K562 (cell line): ENCODE measurements around the gene ACTL10. TPM values are rescaled to one million over a fixed set of nuclear protein-coding genes. Genes with fewer than 3 reads are reported as not detected.
A peak's percentile ranks its signal among the peaks of the same experiment; 100 is the strongest.

ENCODE experiments used
- ATAC-seq: fragments of 200-7000 bp; cut with Tn5 transposase; 3 replicates; pipeline ENCODE4 v1.9.1; 2020; ENCODE audit warnings: moderate library complexity
- BruUV-seq: library from RNA; stranded (reverse); fragments of 400-500 nt; replicated peaks from 2 replicates; lab custom pipeline; 2021; lab: Mats Ljungman, UMichigan
- CTCF ChIA-PET: fragments of 300-600 bp; formaldehyde crosslinking; extraction: SDS; loops from one replicate; lab custom pipeline; 2021; ENCODE audit warnings: low intra/inter-chr PET ratio; lab: Yijun Ruan, JAX
- POLR2A ChIA-PET: fragments of 300-600, 350-650 bp; sonication (Branson Sonifier 250); formaldehyde crosslinking; extraction: SDS; loops from one replicate; lab custom pipeline; 2021; ENCODE audit warnings: antibody characterized with exemption, inconsistent platforms; lab: Yijun Ruan, JAX
- DNase-seq, 4 experiments: peaks; one replicate each; pipeline versions ENCODE4 v3.0.0 to v3.0.0-alpha.2; 2011 to 2018; ENCODE audit warnings: low spot score in 3 of 4, mixed read lengths in 3 of 4; ENCODE audit errors: extremely low read depth in 1 of 4
- FAIRE-seq: peaks from 2 replicates; lab custom pipeline; 2011; peaks lifted over from hg19 to GRCh38; lab: Jason Lieb, UNC
- H2AFZ ChIP-seq: 2 replicates; pipeline ENCODE4 v1.6.0; 2011; ENCODE audit warnings: low read depth, low read length, control low read depth, inconsistent platforms
- H3K27ac ChIP-seq: fragments of 200-600 bp; 3 replicates; pipeline ENCODE4 v1.8.0; 2011; ENCODE audit warnings: low read depth, mild to moderate bottlenecking, control low read depth, inconsistent platforms, low read length, moderate library complexity, mixed read lengths; ENCODE audit errors: extremely low read depth
- H3K27me3 ChIP-seq, 2 experiments: fragments of 300-600 bp in 1 of 2; 2 replicates in 1 of 2; 3 replicates in 1 of 2; pipeline versions ENCODE4 v1.6.0 to v1.8.0; 2011; ENCODE audit warnings: inconsistent platforms in 2 of 2, low read length in 2 of 2, mild to moderate bottlenecking in 1 of 2, mixed read lengths in 1 of 2, moderate library complexity in 1 of 2; ENCODE audit not compliant: control insufficient read depth in 2 of 2, insufficient read depth in 2 of 2
- H3K36me3 ChIP-seq: fragments of 300-600 bp; 3 replicates; pipeline ENCODE4 v1.8.0; 2011; ENCODE audit warnings: mild to moderate bottlenecking, low read length, inconsistent platforms; ENCODE audit not compliant: control insufficient read depth, insufficient read depth
- H3K4me1 ChIP-seq, 2 experiments: fragments of 200-600 bp in 1 of 2; replicated peaks in 1 of 2; 2 replicates in 1 of 2; 3 replicates in 1 of 2; pipeline versions ENCODE4 v1.5.1 to v1.8.0; 2011; ENCODE audit warnings: inconsistent platforms in 2 of 2, low read length in 2 of 2, mild to moderate bottlenecking in 1 of 2, mixed read lengths in 1 of 2, moderate library complexity in 1 of 2; ENCODE audit not compliant: control insufficient read depth in 2 of 2, insufficient read depth in 2 of 2
- H3K4me2 ChIP-seq: 2 replicates; pipeline ENCODE4 v1.6.1; 2011; ENCODE audit warnings: low read length, control low read depth, inconsistent platforms, mixed read lengths; ENCODE audit not compliant: insufficient read depth
- H3K4me3 ChIP-seq: fragments of 200-600 bp; sonication (generic), shearing (Covaris generic); 2 replicates; pipeline ENCODE4 v1.5.1; 2016; ENCODE audit warnings: control low read depth, inconsistent platforms
- H3K79me2 ChIP-seq: fragments of 200-600 bp; 3 replicates; pipeline ENCODE4 v1.8.0; 2011; ENCODE audit warnings: low read length, inconsistent platforms; ENCODE audit not compliant: control insufficient read depth, insufficient read depth
- H3K9ac ChIP-seq, 2 experiments: 2 replicates each; pipeline versions ENCODE4 v1.6.0 to v1.6.1; 2011; ENCODE audit warnings: low read depth in 2 of 2, low read length in 2 of 2, control low read depth in 1 of 2, inconsistent platforms in 1 of 2, mild to moderate bottlenecking in 1 of 2, mixed read lengths in 1 of 2; ENCODE audit not compliant: insufficient read depth in 1 of 2
- H3K9me1 ChIP-seq: one replicate; pipeline ENCODE4 v1.6.0; 2011; ENCODE audit warnings: inconsistent platforms, mild to moderate bottlenecking, low read length, moderate library complexity; ENCODE audit not compliant: control insufficient read depth, insufficient read depth
- H3K9me3 ChIP-seq: replicated peaks from 2 replicates; pipeline ENCODE4 v1.5.1; 2011; ENCODE audit warnings: low read depth, low read length, inconsistent platforms; ENCODE audit not compliant: control insufficient read depth, insufficient read depth
- H4K20me1 ChIP-seq: replicated peaks from 2 replicates; pipeline ENCODE4 v1.6.1; 2011; ENCODE audit warnings: low read length, inconsistent platforms, mixed read lengths; ENCODE audit not compliant: control insufficient read depth, insufficient read depth
- ARNT ChIP-seq, 2 experiments: fragments of 450-650 bp; IDR thresholded peaks; 2 replicates each; pipeline ENCODE4 v1.6.1; 2016; ENCODE audit warnings: mild to moderate bottlenecking in 1 of 2
- BDP1 ChIP-seq: IDR thresholded peaks from 3 replicates; pipeline ENCODE4 v1.6.1; 2011; ENCODE audit not compliant: insufficient read length, insufficient read depth
- BRD4 ChIP-seq: fragments of 200-600 bp; sonication (generic); IDR thresholded peaks from 2 replicates; pipeline ENCODE4 v1.6.1; 2017; ENCODE audit warnings: inconsistent platforms
- BRD9 ChIP-seq: fragments of 450-650 bp; IDR thresholded peaks from 2 replicates; pipeline ENCODE4 v1.6.1; 2018; ENCODE audit warnings: low read depth; ENCODE audit not compliant: partially characterized antibody
- CCNT2 ChIP-seq: IDR thresholded peaks from 2 replicates; pipeline ENCODE4 v1.6.1; 2011; ENCODE audit warnings: borderline replicate concordance, low read depth, mild to moderate bottlenecking, moderate library complexity, mixed read lengths, low read length; ENCODE audit not compliant: insufficient read length; ENCODE audit errors: extremely low read depth
- CREM ChIP-seq: IDR thresholded peaks from 2 replicates; pipeline ENCODE4 v1.6.1; 2014; ENCODE audit warnings: antibody characterized with exemption, low read depth
- ELF4 ChIP-seq: fragments of 450-650 bp; formaldehyde crosslinking; IDR thresholded peaks from 2 replicates; pipeline ENCODE4 v1.4.0; 2022; ENCODE audit warnings: missing genetic modification characterization
- FOXK1 ChIP-seq: sonication (generic); formaldehyde crosslinking; IDR thresholded peaks from 2 replicates; pipeline ENCODE4 v1.8.0; 2022; ENCODE audit warnings: missing genetic modification reagents, mild to moderate bottlenecking, borderline replicate concordance
- GATAD2A ChIP-seq: fragments of 450-650 bp; IDR thresholded peaks from 2 replicates; pipeline ENCODE4 v1.6.1; 2017
- KDM1A ChIP-seq, 2 experiments: fragments of 450-650 bp; IDR thresholded peaks; 2 replicates each; pipeline ENCODE4 v1.6.1; 2016; ENCODE audit warnings: mild to moderate bottlenecking in 2 of 2
- KLF1 ChIP-seq: fragments of 450-650 bp; IDR thresholded peaks from 2 replicates; pipeline ENCODE4 v1.6.1; 2016; ENCODE audit warnings: missing genetic modification characterization, missing compliant biosample characterization
- LARP7 ChIP-seq: fragments of 450-650 bp; IDR thresholded peaks from 2 replicates; pipeline ENCODE4 v1.6.1; 2016
- NR4A1 ChIP-seq, 2 experiments: fragments of 250-450 bp in 1 of 2; fragments of 450-650 bp in 1 of 2; sonication (Bioruptor Pico) in 1 of 2; IDR thresholded peaks; 2 replicates each; pipeline versions ENCODE4 v1.4.0 to v1.6.1; 2016 to 2020; ENCODE audit warnings: mild to moderate bottlenecking in 2 of 2, missing compliant biosample characterization in 1 of 2, missing genetic modification characterization in 1 of 2, moderate library complexity in 1 of 2
- PRPF4 ChIP-seq: fragments of 200-400 bp; formaldehyde crosslinking; IDR thresholded peaks from one replicate; pipeline ENCODE4 v1.6.1; 2017; ENCODE audit warnings: low read length, low read depth, mild to moderate bottlenecking; ENCODE audit not compliant: insufficient read depth, poor library complexity, severe bottlenecking
- RAD51 ChIP-seq: fragments of 450-650 bp; IDR thresholded peaks from 2 replicates; pipeline ENCODE4 v1.7.1; 2016; ENCODE audit warnings: low read depth, mild to moderate bottlenecking, borderline replicate concordance
- SMARCA4 ChIP-seq: fragments of 450-650 bp; IDR thresholded peaks from 2 replicates; pipeline ENCODE4 v1.6.1; 2016
- SP1 ChIP-seq: sonication (generic); formaldehyde crosslinking; IDR thresholded peaks from 2 replicates; pipeline ENCODE4 v1.8.1; 2022; ENCODE audit warnings: mild to moderate bottlenecking, missing genetic modification reagents
- TFAM ChIP-seq: fragments of 250-450 bp; sonication (Bioruptor Pico); conservative IDR thresholded peaks from 2 replicates; pipeline ENCODE4 v1.5.0; 2021; ENCODE audit warnings: mild to moderate bottlenecking, moderate library complexity
- ZNF24 ChIP-seq: fragments of 450-650 bp; IDR thresholded peaks from 2 replicates; pipeline ENCODE4 v1.6.1; 2016
- ZNF583 ChIP-seq: fragments of 250-450 bp; sonication (Bioruptor Pico); IDR thresholded peaks from 2 replicates; pipeline ENCODE4 v1.4.0; 2020
- WGBS: fragments of 100-300 bp; shearing (Covaris generic); methylation state at CpG from one replicate; pipeline ENCODE4 v1.1.6; 2016; ENCODE audit warnings: low coverage, mixed read lengths; ENCODE audit not compliant: insufficient coverage; ENCODE audit errors: missing lambda C conversion rate; 5-methylcytosine and 5-hydroxymethylcytosine counted together
- in situ Hi-C: fragments of 300-500 bp; cut with MboI; formaldehyde crosslinking; loops from 4 replicates; pipeline ENCODE4 v1.15.0; 2018; ENCODE audit warnings: inconsistent platforms, mixed read lengths
- intact Hi-C: fragments of 100-400 bp; cut with micrococcal nuclease; formaldehyde crosslinking; loops from 2 replicates; pipeline ENCODE4 v1.14.2; 2022
- polyA plus RNA-seq, 8 experiments: library from polyadenylated mRNA; depleted of rRNA in 4 of 8; stranded (reverse) in 5 of 8; unstranded in 3 of 8; fragments of >200 nt; fragmentation: Nextera tagmentation in 2 of 8; fragmentation: Illumina TruSeq in 1 of 8; extraction: Ambion mirVana in 2 of 8; extraction: Trizol in 1 of 8; gene quantifications; 2 replicates each; pipeline versions ENCODE4 v1.2.1 to v1.2.3, GENCODE V29; 2011 to 2014; ENCODE audit warnings: inconsistent platforms in 1 of 8, missing spikeins in 1 of 8
- total RNA-seq, 7 experiments: library from RNA; depleted of rRNA in 6 of 7; stranded (reverse); fragments of >200 nt in 6 of 7; fragmentation: Illumina TruSeq in 2 of 7; extraction: Trizol in 2 of 7; gene quantifications; 2 replicates each; pipeline versions ENCODE4 v1.2.1 to v1.2.3, GENCODE V29; 2011 to 2021; ENCODE audit warnings: low replicate concordance in 1 of 7
- TF ChIP-seq, protein P1 (sequence below), 2 experiments: fragments of 250-450 bp in 1 of 2; fragments of 450-650 bp in 1 of 2; sonication (Bioruptor Pico) in 1 of 2; IDR thresholded peaks; 2 replicates each; pipeline versions ENCODE4 v1.6.1 to v1.8.0; 2016 to 2021; ENCODE audit warnings: mild to moderate bottlenecking in 2 of 2, moderate library complexity in 2 of 2, missing compliant biosample characterization in 1 of 2, missing genetic modification characterization in 1 of 2
- TF ChIP-seq, protein P2 (sequence below), 2 experiments: fragments of 450-650 bp; IDR thresholded peaks; 2 replicates each; pipeline ENCODE4 v1.6.1; 2016

The ACTL10 gene
- total and polyA plus RNA-seq, 9 of the 15 experiments (the other 6 are each of a cell fraction or from before 2014, with no cell fraction given): 0.07 to 0.14 TPM; not detected in 7

DNA sequence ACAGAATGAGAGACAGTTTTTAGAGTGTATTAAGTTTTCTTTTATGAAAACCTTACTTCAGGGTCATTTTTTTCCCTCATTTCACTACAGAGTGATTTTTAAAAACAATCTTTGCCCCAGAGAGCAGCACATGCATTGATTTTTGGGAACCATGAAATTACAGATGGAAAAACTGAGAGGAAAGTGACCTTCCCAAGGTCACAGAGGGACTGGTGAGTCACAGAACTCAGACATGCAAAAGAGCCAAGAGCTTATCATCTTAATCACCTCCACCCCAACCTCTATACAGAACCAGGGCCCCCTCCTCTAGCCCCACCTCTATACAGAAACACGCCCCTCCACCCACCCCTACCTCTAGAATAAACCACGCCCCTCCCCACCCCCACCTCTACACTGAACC is 42.7 kb downstream of the ACTL10 start (continued):
- TF ChIP-seq CREM (peak; percentile 28; the same call in 1 of the 2 replicates), ZNF583 (CRISPR knock-in tag) (no peak), BRD9 (peak; percentile 24), NR4A1 (CRISPR knock-in tag; IDR thresholded peaks at IDR 0.05) (no peak), NR4A1 (tag; IDR thresholded peaks at IDR 0.05) (no peak), KDM1A (IDR thresholded peaks at IDR 0.05) (peak in 1 of 2 experiments; percentile 59; a peak in 2 of 4 replicates), TFAM (no peak), ZNF24 (no peak), LARP7 (no peak), PRPF4 (no peak), FOXK1 (CRISPR knock-in tag) (no peak)
- TF ChIP-seq, protein P1, sequence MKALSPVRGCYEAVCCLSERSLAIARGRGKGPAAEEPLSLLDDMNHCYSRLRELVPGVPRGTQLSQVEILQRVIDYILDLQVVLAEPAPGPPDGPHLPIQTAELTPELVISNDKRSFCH (CRISPR knock-in tag; IDR thresholded peaks at IDR 0.05): no peak
- TF ChIP-seq, protein P1 (tag; IDR thresholded peaks at IDR 0.05): no peak

DNA sequence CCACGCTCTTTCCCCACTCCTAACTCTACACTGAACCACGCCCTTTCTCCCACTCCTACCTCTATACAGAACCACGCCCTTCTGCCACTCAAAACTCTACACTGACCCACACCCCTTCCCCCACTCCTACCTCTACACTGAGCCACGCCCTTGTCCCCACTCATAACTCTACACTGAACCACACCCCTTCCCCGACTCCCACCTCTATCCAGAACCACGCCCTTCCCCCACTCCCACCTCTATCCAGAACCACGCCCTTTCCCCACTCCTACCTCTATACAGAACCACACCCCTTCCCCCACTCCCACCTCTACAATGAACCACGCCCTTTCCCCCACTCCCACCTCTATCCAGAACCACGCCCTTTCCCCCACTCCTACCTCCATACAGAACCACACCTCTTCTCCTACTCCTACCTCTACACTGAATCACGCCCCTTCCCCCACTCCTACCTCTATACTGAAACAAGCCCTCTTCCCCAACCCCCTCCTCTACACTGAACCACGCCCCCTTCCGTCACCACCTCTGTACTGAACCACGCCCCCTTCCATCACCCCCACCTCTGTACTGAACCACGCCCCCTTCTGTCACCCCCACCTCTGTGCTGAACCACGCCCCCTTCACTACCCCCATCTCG is 43.3 kb downstream of the ACTL10 start:
- intact Hi-C loops (loop anchor here (1.0 kb wide), 1 partner anchor 20 kb away; no protein-coding TSS in a partner anchor), in situ Hi-C loops (no loop called here)
- ATAC-seq (peak; percentile 88), FAIRE-seq (peak; percentile 96), DNase-seq (peak; percentile 80 to 91 (median 90))
- H3K4me3 ChIP-seq: peak overlapping the region; percentile 25
- no peaks in the 10 kb centered on the region for H3K9me1 ChIP-seq
- H3K27me3 ChIP-seq: no peaks in the 10 kb centered on the region
- POLR2A ChIA-PET: interaction anchor here (0.7 to 1.0 kb wide), 2 partner anchors 10 to 25 kb away, joined by 3 read pairs; partner anchors contain the start of gene PXMP4
- peaks cover 19 to 27% of the 10 kb centered on the region in 2 experiments for H3K4me1 ChIP-seq
- H3K9me3 ChIP-seq: no peaks in the 10 kb centered on the region
- peak overlapping the region; percentile 77 for H2AFZ ChIP-seq
- H3K9ac ChIP-seq: no peak overlapping the region
- H3K79me2 ChIP-seq: no peaks in the 10 kb centered on the region
- CTCF ChIA-PET: no interaction called here
- peak overlapping the region; percentile 87 for H3K27ac ChIP-seq
- no peaks in the 10 kb centered on the region for H4K20me1 ChIP-seq
- peaks cover 31% of the 10 kb centered on the region; the same call in 2 of the 3 replicates for H3K36me3 ChIP-seq
- peak overlapping the region; percentile 77 for H3K4me2 ChIP-seq
- WGBS: 1% methylated on average over 11 of the region's 16 CpGs
- BruUV-seq: no TSS peak
- TF ChIP-seq GATAD2A (peak; percentile 61; the same call in 1 of the 2 replicates), BDP1 (no peak), BRD4 (0 out of 2 replicates have a peak, but pooled peaks have one; percentile 54), SMARCA4 (peak; percentile 23; the same call in 1 of the 2 replicates), SP1 (CRISPR knock-in tag) (0 out of 2 replicates have a peak, but pooled peaks have one; percentile 35), ELF4 (CRISPR knock-in tag) (0 out of 2 replicates have a peak, but pooled peaks have one; percentile 22), CCNT2 (no peak), KLF1 (tag) (0 out of 2 replicates have a peak, but pooled peaks have one; percentile 56), ARNT (IDR thresholded peaks at IDR 0.05) (peak in 1 of 2 experiments; percentile 36; a peak in 1 of 4 replicates), RAD51 (no peak)
- TF ChIP-seq, protein P2, sequence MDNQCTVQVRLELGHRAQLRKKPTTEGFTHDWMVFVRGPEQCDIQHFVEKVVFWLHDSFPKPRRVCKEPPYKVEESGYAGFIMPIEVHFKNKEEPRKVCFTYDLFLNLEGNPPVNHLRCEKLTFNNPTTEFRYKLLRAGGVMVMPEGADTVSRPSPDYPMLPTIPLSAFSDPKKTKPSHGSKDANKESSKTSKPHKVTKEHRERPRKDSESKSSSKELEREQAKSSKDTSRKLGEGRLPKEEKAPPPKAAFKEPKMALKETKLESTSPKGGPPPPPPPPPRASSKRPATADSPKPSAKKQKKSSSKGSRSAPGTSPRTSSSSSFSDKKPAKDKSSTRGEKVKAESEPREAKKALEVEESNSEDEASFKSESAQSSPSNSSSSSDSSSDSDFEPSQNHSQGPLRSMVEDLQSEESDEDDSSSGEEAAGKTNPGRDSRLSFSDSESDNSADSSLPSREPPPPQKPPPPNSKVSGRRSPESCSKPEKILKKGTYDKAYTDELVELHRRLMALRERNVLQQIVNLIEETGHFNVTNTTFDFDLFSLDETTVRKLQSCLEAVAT (IDR thresholded peaks at IDR 0.05): peak in 1 of 2 experiments; percentile 25; a peak in 1 of 4 replicates
